Nucleus accumbens (tissue), 56 donors: Measurements from ENCODE around the gene LRRC9.
"Not testable (repeated sequence)": the region's sequence is repeated elsewhere in the genome, so short reads cannot be mapped to it uniquely, and the experiment has no call there.

ENCODE experiments used
- DNase-seq, 56 donors: peaks; one replicate each; lab custom pipeline; 2025; lab: John Stamatoyannopoulos, UW

Gene LRRC9

GRCh38 chr14:60051721-60052221 is 131.8 kb downstream of the LRRC9 start:
- no peak for DNase-seq

GRCh38 chr14:60058087-60058486 is 138.1 kb downstream of the LRRC9 start:
- no peak for DNase-seq

DNA sequence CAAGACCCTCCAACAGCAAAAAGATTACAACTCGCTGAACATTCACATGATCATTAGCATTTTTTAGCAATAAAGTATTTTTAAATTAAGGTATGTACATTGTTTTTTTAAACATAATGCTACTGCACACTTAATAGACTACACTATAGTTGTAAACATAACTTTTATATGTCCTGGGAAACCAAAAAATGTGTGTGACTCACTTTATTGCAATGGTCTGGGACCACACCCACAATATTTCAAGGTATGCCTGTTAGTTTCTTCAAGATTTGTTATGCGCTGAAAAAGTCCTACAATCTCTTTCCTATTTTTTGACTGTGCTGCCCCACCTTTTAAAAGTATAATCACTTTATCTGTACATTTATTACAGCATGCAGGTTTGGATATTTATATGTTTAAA is 141.4 kb downstream of the LRRC9 start:
- no peak for DNase-seq

DNA sequence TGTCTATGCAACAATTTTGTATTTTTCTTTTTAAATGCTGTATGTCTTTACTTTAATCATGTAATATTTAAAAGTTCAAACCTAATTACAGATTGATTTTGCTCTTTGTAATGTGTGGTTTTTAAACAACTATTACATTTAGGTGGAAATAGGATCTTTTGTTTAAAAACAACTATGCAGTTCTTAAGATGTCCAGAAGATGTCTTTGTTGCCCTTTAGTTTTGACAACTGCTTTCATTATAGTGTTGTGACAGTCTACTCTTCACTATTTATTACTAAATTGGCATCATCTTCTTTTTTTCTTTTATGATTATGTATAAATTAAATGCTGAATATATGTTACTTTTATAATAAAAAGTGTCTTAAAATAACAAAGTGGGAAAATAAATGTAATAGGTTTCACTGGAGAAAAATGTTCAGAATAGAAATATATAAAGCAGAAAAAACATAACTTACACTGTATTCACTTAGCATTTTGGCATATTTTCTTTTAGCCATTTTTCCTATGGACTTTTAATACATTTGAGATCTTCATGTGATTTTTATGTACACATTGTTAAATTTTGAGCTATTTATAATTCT is 144.6 kb downstream of the LRRC9 start:
- DNase-seq: no peak

DNA sequence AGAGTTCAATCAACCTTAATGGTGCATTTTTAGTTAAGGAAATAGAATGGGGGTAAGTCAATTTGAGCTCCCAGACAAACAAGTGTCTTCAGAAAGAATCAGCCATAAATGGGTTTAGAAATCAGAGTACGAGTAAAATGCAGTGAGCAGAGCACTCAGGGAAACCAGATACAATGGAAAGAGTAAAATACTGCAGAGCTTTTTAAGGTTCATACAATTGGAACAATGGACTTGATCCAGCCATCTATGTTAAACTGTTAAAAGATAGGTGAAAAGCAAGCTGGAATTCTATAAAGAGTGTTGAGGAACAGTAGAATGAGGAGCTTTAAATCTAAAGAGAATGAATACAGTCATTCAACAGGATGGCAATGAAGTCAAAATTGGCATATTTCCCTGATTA is 147.9 kb downstream of the LRRC9 start:
- DNase-seq: no peak

- DNase-seq: no peak
Measured at GRCh38 chr14:60079723-60080122, 159.8 kb downstream of the LRRC9 start.

- DNase-seq: no peak
Measured at GRCh38 chr14:60085085-60085484, 165.1 kb downstream of the LRRC9 start.

GRCh38 chr14:60085693-60086092 is 165.7 kb downstream of the LRRC9 start:
- DNase-seq: no peak

GRCh38 chr14:60087668-60088067 is 167.7 kb downstream of the LRRC9 start:
- no peak for DNase-seq

DNA sequence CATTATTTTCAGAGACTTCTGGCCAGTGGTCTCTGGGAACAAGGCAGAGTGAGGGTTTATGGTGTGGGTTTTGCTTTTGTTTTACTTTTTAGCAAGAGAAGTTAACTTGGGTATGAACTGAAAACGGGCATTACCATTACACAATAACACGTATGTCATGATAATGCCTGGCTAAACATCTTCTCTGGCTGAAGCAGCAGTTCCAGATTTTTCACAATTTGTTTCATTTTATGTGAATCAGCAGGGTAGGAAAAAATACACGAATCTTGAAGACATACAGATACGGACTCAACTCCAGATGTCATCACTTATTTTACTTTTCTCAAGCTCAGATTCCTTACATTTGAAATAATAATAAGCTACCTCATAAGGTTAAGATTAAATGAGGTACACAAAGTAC is 169.3 kb downstream of the LRRC9 start:
- no peak for DNase-seq

DNA sequence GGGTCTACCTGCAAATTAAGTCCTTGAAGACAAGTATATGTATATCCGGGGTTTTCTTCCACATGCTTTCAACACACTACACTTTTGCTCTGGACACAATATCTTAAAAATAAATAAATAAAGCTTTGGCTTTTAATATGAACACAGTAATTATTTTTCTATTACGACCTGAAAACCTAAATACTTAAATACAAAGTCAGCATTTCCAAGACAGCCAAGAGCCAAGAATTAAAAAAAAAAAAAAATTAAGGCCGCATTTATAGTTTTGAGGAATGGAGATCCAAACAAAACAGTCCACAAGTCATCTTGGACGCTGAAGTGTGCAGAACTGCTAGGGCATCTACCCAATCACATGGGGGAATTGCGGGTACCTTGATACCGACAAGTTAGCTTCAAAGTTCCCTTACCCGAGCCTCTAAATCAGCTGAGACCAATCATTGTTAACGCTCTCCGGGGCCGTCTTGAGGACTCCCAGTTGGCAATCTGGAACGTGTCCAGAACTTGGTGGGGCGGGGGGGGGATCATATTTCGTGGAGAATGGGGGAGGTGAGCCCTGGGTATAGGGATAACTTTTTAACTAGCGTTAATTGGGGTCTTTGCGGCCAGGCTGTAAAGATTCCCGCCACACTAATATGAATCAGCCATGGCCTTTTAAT is 171.0 kb downstream of the LRRC9 start:
- peak in 34 of 56 donors; percentile 6 to 68 (median 38) for DNase-seq

- peak; percentile 58 to 99 (median 95) for DNase-seq
Measured at GRCh38 chr14:60091550-60092525, 171.9 kb downstream of the LRRC9 start, which contains the start of gene PCNX4. TSS of gene PCNX4 (plus strand) at chr14:60091923. CDS start at chr14:60107639, 15,716 bp downstream.

GRCh38 chr14:60092526-60092920 is 172.6 kb downstream of the LRRC9 start:
- peak in 10 of 56 donors; percentile 1 to 40 (median 8) for DNase-seq

DNA sequence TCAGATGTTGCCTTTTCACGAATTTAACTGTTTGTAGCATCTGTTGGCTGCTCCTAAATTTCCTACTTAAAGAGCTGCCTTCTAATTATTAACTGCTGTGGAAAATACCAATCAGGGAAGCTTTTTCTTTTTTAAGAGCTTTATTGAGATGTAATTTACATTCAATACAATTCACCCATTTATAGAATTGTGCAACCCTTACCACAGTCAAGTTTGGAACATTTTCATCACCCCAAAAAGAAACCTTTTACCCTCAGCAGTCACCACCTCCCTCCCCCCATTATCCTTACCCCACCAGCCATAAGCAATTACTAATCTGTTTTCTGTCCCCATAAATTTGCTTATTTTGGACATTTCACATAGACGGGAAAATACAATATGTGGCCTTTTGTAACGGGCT is 173.1 kb downstream of the LRRC9 start:
- no peak for DNase-seq

- DNase-seq: no peak
Measured at GRCh38 chr14:60093606-60094005, 173.7 kb downstream of the LRRC9 start.

DNA sequence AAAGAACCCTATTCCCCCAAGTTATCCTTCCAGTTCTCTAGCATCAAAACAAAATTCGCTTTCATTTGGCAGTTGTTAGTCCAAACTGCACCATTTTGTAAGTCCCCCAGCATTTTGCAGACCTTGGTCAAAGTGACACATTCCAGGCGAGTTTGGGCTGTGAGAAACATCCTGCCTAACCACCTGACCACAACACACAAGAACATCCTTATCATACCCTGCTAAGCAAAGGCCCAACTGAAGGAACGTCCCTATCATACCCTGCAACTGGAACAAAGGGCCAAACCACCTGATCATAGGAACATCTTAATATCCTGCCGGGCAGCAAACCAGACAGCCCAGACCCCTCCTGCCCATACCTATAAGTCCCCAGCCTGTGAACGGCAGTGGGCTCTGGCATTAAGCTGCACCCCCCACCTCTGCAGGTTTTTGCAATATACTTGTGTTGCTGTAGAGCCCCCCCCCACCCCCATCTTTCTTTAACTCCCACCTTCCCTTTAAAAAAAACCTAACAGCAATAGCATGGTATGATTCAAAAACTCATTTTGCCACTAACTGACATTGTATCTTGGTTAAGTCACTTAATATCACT is 174.5 kb downstream of the LRRC9 start:
- DNase-seq: no peak

DNA sequence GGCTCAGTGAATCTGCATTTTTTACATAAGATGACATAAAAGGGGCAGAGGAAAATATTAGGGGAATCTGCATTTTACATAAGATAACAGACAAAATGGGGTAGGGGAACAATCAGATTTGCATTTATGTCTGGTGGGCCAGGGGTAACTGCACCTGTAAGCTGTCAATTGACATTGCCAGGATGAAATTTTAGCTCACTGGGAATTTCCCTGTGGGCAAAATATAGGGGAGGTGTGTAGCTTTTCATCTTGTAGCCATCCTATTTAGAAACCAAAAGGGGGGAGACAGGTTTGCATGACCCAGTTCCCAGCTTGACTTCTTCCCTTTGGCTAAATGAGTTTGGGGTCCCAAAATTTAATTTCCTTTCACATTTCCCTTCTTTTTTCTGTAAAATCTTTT is 175.3 kb downstream of the LRRC9 start:
- no peak for DNase-seq

GRCh38 chr14:60095781-60096450 is 176.0 kb downstream of the LRRC9 start:
- no peak for DNase-seq

DNA sequence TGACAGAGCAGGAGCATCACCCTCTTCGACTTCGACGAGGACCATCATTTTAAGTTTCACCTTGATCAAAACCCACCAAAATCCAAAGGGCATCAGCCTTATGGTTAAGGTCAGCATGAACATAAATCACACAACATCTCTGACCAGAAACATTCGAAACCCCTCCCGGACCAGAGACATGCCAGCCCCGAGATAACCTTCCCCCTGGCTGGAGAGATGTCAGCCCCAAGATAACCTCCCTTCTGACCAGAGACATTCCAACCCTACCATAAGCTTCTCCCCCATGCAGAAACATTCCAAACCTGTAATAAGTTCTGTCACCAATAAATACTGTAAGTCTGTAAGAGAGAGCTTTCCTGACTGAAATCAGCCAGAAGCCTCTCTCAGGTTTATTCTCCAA is 178.0 kb downstream of the LRRC9 start:
- DNase-seq: no peak

DNA sequence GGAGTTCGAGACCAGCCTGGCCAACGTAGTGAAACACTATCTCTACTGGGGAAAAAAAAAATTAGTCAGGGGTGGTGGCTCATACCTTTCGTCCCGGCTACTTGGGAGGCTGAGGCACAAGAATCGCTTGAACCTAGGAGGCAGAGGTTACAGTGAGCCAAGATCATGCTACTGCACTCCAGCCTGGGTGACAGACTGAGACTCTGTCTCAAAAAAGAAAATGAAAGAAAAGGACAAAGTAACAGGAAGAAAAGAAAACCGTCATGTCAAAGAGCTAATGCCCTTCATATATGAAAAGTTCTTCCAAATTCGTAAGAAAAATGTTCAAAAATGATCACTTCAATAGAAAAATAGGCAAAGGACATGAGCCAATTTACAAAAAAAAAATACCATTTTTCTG is 179.9 kb downstream of the LRRC9 start:
- not testable (repeated sequence) for DNase-seq
